AG10803 (cell line): Measurements from ENCODE around the gene C9orf153.

Experiments used
- DNase-seq: peaks from one replicate; pipeline ENCODE4 v3.0.0; 2010; ENCODE audit warnings: low read depth
- H3K4me3 ChIP-seq: 2 replicates; pipeline ENCODE4 v1.5.1; 2011; ENCODE audit warnings: mild to moderate bottlenecking, low read length, control low read depth
- CTCF ChIP-seq: conservative IDR thresholded peaks from 2 replicates; pipeline ENCODE4 v1.5.1; 2011; ENCODE audit warnings: mild to moderate bottlenecking, low read length, control low read depth, inconsistent platforms

Gene C9orf153

GRCh38 chr9:86263876-86264275 lies 4.4 kb upstream of the C9orf153 start:
- no peak for TF ChIP-seq CTCF
- DNase-seq, result no peak
- H3K4me3 ChIP-seq, result no peak overlapping the region

- no peak overlapping the region for H3K4me3 ChIP-seq
- no peak for TF ChIP-seq CTCF
- no peak for DNase-seq
Observed at GRCh38 chr9:86262492-86262891, 3.0 kb upstream of the C9orf153 start.

- DNase-seq, result no peak
- H3K4me3 ChIP-seq, result no peak overlapping the region
- TF ChIP-seq CTCF, result no peak
Observed at GRCh38 chr9:86257391-86257790, 2.1 kb downstream of the C9orf153 start.

GRCh38 chr9:86256653-86257052 lies 2.8 kb downstream of the C9orf153 start:
- DNase-seq, result no peak
- no peak for TF ChIP-seq CTCF
- H3K4me3 ChIP-seq, result no peak overlapping the region

GRCh38 chr9:86253577-86253976 lies 5.9 kb downstream of the C9orf153 start:
- no peak for DNase-seq
- no peak for TF ChIP-seq CTCF

GRCh38 chr9:86252870-86253269 lies 6.6 kb downstream of the C9orf153 start:
- no peak for TF ChIP-seq CTCF
- H3K4me3 ChIP-seq, result no peak overlapping the region
- no peak for DNase-seq

More at GRCh38 chr9:86253577-86253976, 5.9 kb downstream of the C9orf153 start:
- H3K4me3 ChIP-seq, result no peak overlapping the region

- H3K4me3 ChIP-seq, result no peak overlapping the region
- no peak for TF ChIP-seq CTCF
- DNase-seq, result no peak
Observed at GRCh38 chr9:86250123-86250522, 9.3 kb downstream of the C9orf153 start.
